Chondrocyte (in vitro differentiated cells): ENCODE measurements around the gene PRPS2. TPM values are rescaled to one million over a fixed set of nuclear protein-coding genes. Genes with fewer than 3 reads are reported as not detected.

Experiments
- DNase-seq: peaks from one replicate; pipeline ENCODE4 v3.0.0; 2021; ENCODE audit warnings: mixed read lengths, low spot score
- H3K27ac Mint-ChIP-seq: one replicate; pipeline ENCODE4 v1.8.0; 2021; ENCODE audit warnings: mild to moderate bottlenecking, moderate library complexity, mixed read lengths; ENCODE audit not compliant: unreplicated experiment
- H3K27me3 Mint-ChIP-seq: 2 replicates; pipeline ENCODE4 v1.8.0; 2021; ENCODE audit warnings: low read depth, mixed read lengths
- H3K36me3 Mint-ChIP-seq: 2 replicates; pipeline ENCODE4 v1.8.0; 2021; ENCODE audit warnings: low read depth, mixed read lengths
- H3K4me1 Mint-ChIP-seq: 2 replicates; pipeline ENCODE4 v1.8.0; 2021; ENCODE audit warnings: low read depth, mild to moderate bottlenecking, mixed read lengths
- H3K4me3 Mint-ChIP-seq: one replicate; pipeline ENCODE4 v1.8.0; 2021; ENCODE audit warnings: mild to moderate bottlenecking, moderate library complexity, mixed read lengths; ENCODE audit not compliant: unreplicated experiment
- H3K9me3 Mint-ChIP-seq: 2 replicates; pipeline ENCODE4 v1.8.0; 2021; ENCODE audit warnings: low read depth, mixed read lengths
- CTCF ChIP-seq: fragments of 200-600 bp; sonication (generic); IDR thresholded peaks from 2 replicates; pipeline ENCODE4 v1.5.0; 2021; ENCODE audit warnings: antibody characterized with exemption, mild to moderate bottlenecking, moderate library complexity
- total RNA-seq: library from RNA; stranded (reverse); gene quantifications from 3 replicates; pipeline ENCODE4 v1.2.1, GENCODE V29; 2021

Gene PRPS2
- total RNA-seq, 1 donor from 2014 or later, result 9.9 TPM

- H3K4me3 Mint-ChIP-seq, result no peak overlapping the region
- H3K27me3 Mint-ChIP-seq, result peaks cover 2% of the 10 kb centered on the region
- DNase-seq, result no peak
- no peaks in the 10 kb centered on the region for H3K36me3 Mint-ChIP-seq
- no peak overlapping the region for H3K27ac Mint-ChIP-seq
- no peak for TF ChIP-seq CTCF
- no peaks in the 10 kb centered on the region for H3K4me1 Mint-ChIP-seq
- H3K9me3 Mint-ChIP-seq, result peaks cover 19% of the 10 kb centered on the region
Measured at GRCh38 chrX:12868747-12869146, 77.5 kb downstream of the PRPS2 start.

- Mint-ChIP-seq H3K9me3 (peaks cover 15% of the 10 kb centered on the region), H3K4me3 (no peak overlapping the region), H3K27ac (no peak overlapping the region), H3K27me3 (peaks cover 2% of the 10 kb centered on the region), H3K36me3 (peaks cover 2% of the 10 kb centered on the region), H3K4me1 (no peaks in the 10 kb centered on the region)
- TF ChIP-seq CTCF, result no peak
- DNase-seq, result no peak
Measured at GRCh38 chrX:12871257-12871656, 80.0 kb downstream of the PRPS2 start.

- TF ChIP-seq CTCF, result no peak
- Mint-ChIP-seq H3K27ac (no peak overlapping the region), H3K4me3 (no peak overlapping the region), H3K4me1 (peaks cover 7% of the 10 kb centered on the region), H3K27me3 (peaks cover 2% of the 10 kb centered on the region), H3K9me3 (peaks cover 15% of the 10 kb centered on the region), H3K36me3 (peaks cover 2% of the 10 kb centered on the region)
- DNase-seq, result no peak
Measured at GRCh38 chrX:12872741-12873140, 81.5 kb downstream of the PRPS2 start.

Other genes with a start within 250 kb of the PRPS2 start
- not detected in 3 replicates for gene TLR7, start 75.7 kb downstream of the PRPS2 start, total RNA-seq
- gene TLR8, start 115.2 kb downstream of the PRPS2 start, total RNA-seq, result not detected in 3 replicates
- 1,769 to 3,180 TPM (median 3,093 TPM) in 3 replicates for gene TMSB4X, start 183.7 kb downstream of the PRPS2 start, total RNA-seq